Measurements from ENCODE around the gene FAM162B. TPM values are rescaled to one million over a fixed set of nuclear protein-coding genes. Genes with fewer than 3 reads are reported as not detected.
A peak's percentile ranks its signal among the peaks of the same experiment; 100 is the strongest.

The FAM162B gene
- total RNA-seq, 1 experiment from 2014 or later: 2.1 TPM

GRCh38 chr6:116779573-116780164 is 14.2 kb upstream of the FAM162B start:
- Histone ChIP-seq H3K79me2 (ENCODE audit: insufficient read depth, low read length) (no peaks in the 10 kb centered on the region), H2AK5ac (ENCODE audit: insufficient read length, low read length) (no peak overlapping the region), H3K4me1 (ENCODE audit: insufficient read depth, low read length) (no peaks in the 10 kb centered on the region), H2BK5ac (ENCODE audit: insufficient read length, low read length) (no peak overlapping the region), H3K79me1 (ENCODE audit: insufficient read depth, low read depth, low read length, poor library complexity, severe bottlenecking) (no peaks in the 10 kb centered on the region), H2BK120ac (ENCODE audit: low read depth, low read length, poor library complexity, severe bottlenecking) (no peak overlapping the region), H2BK12ac (ENCODE audit: insufficient read length, low read depth, low read length) (no peak overlapping the region), H3K18ac (ENCODE audit: insufficient read length, low read depth, low read length) (no peak overlapping the region), H3K56ac (ENCODE audit: insufficient read length, low read depth, low read length) (no peak overlapping the region), H2BK20ac (ENCODE audit: low read depth, low read length, poor library complexity, severe bottlenecking) (no peak overlapping the region), H3K4me2 (ENCODE audit: insufficient read depth, insufficient read length, low read length) (no peak overlapping the region), H4K8ac (replicated peaks; ENCODE audit: insufficient read length, low read depth, low read length) (no peak overlapping the region), H3K27ac (ENCODE audit: insufficient read length, low read depth, low read length) (no peak overlapping the region), H3K4ac (ENCODE audit: low read depth, low read length) (no peak overlapping the region), H3K9me3 (ENCODE audit: control insufficient read depth, low read depth, low read length) (no peaks in the 10 kb centered on the region), H3T11ph (ENCODE audit: low read length) (no peak overlapping the region), H4K20me1 (ENCODE audit: control insufficient read depth, insufficient read depth, insufficient read length) (no peaks in the 10 kb centered on the region), H3K9ac (ENCODE audit: extremely low read depth, insufficient read length, low read length) (no peak overlapping the region), H2BK15ac (ENCODE audit: low read depth, low read length) (no peak overlapping the region), H2AFZ (ENCODE audit: low read length) (peak overlapping the region; percentile 68), H3K23me2 (ENCODE audit: insufficient read length, low read depth, low read length, poor library complexity, severe bottlenecking) (no peaks in the 10 kb centered on the region), H4K91ac (ENCODE audit: insufficient read length, low read depth, low read length) (no peak overlapping the region), H3K27me3 (ENCODE audit: insufficient read depth, low read length) (no peaks in the 10 kb centered on the region), H3K14ac (ENCODE audit: insufficient read depth, low read length) (no peak overlapping the region), H3K23ac (ENCODE audit: insufficient read length, low read depth, low read length) (no peak overlapping the region), H4K5ac (ENCODE audit: insufficient read length, low read depth, low read length) (no peak overlapping the region)
- Mint-ChIP-seq H3K9me3 (no peaks in the 10 kb centered on the region), H3K27ac (no peak overlapping the region), H3K4me3 (no peak overlapping the region), H3K4me1 (no peaks in the 10 kb centered on the region), H3K27me3 (ENCODE audit: low read depth) (no peaks in the 10 kb centered on the region), H3K36me3 (ENCODE audit: insufficient read depth in 1 of 3, low read depth in 3 of 3) (no peaks in the 10 kb centered on the region)
- no CpG with 5 or more reads among the region's 13 CpGs for WGBS (ENCODE audit: extremely low coverage, insufficient read length, low lambda C conversion rate)
- DNase-seq: no peak
- peak; percentile 70 for TF ChIP-seq CTCF (conservative IDR thresholded peaks at IDR 0.05)
